Epithelial cell of proximal tubule (primary cell): Measurements from ENCODE around the gene CLIP1. TPM values are rescaled to one million over a fixed set of nuclear protein-coding genes. Genes with fewer than 3 reads are reported as not detected.

Source experiments
- DNase-seq: peaks from one replicate; pipeline ENCODE4 v3.0.0-alpha.2; 2011; ENCODE audit warnings: low read depth
- H3K4me3 ChIP-seq: 2 replicates; pipeline ENCODE4 v1.5.1; 2011; ENCODE audit warnings: low read depth, mild to moderate bottlenecking, low read length
- CTCF ChIP-seq: conservative IDR thresholded peaks from 2 replicates; pipeline ENCODE4 v1.5.1; 2012; ENCODE audit warnings: low read depth, mild to moderate bottlenecking, low read length
- total RNA-seq: library from RNA; depleted of rRNA; stranded (reverse); fragments of >200 nt; gene quantifications from 2 replicates; pipeline ENCODE4 v1.2.3, GENCODE V29; 2015

Gene CLIP1
- total RNA-seq, 1 donor from 2014 or later = 49.6 TPM

GRCh38 chr12:122250536-122250935 lies 171.9 kb downstream of the CLIP1 start:
- H3K4me3 ChIP-seq = no peak overlapping the region
- DNase-seq = no peak
- TF ChIP-seq CTCF = no peak

- H3K4me3 ChIP-seq = no peak overlapping the region
- DNase-seq = no peak
- no peak for TF ChIP-seq CTCF
Measured at GRCh38 chr12:122250047-122250446, 172.4 kb downstream of the CLIP1 start.

GRCh38 chr12:122245553-122245952 lies 176.9 kb downstream of the CLIP1 start:
- H3K4me3 ChIP-seq = no peak overlapping the region
- no peak for TF ChIP-seq CTCF
- DNase-seq = no peak

GRCh38 chr12:122244565-122245371 lies 177.7 kb downstream of the CLIP1 start:
- no peak overlapping the region for H3K4me3 ChIP-seq
- DNase-seq = no peak
- TF ChIP-seq CTCF = no peak

- no peak for DNase-seq
- TF ChIP-seq CTCF = no peak
- no peak overlapping the region for H3K4me3 ChIP-seq
Measured at GRCh38 chr12:122243965-122244364, 178.5 kb downstream of the CLIP1 start.

GRCh38 chr12:122238861-122239260 lies 183.6 kb downstream of the CLIP1 start:
- TF ChIP-seq CTCF = no peak
- H3K4me3 ChIP-seq = no peak overlapping the region
- no peak for DNase-seq

- H3K4me3 ChIP-seq = no peak overlapping the region
- DNase-seq = no peak
- TF ChIP-seq CTCF = no peak
Measured at GRCh38 chr12:122235741-122236140, 186.7 kb downstream of the CLIP1 start.
